ENCODE measurements around the gene WIPF1. TPM values are rescaled to one million over a fixed set of nuclear protein-coding genes. Genes with fewer than 3 reads are reported as not detected.

Gene WIPF1
- total RNA-seq, 1 experiment from 2014 or later = 6.4 TPM

GRCh38 chr2:174574657-174575056, 22.9 kb downstream of the WIPF1 start:
- ATAC-seq = no peak
- H3K27me3 Mint-ChIP-seq (ENCODE audit: low read depth) = no peaks in the 10 kb centered on the region
- peaks cover 4% of the 10 kb centered on the region; the same call in 1 of the 2 replicates for H3K36me3 Mint-ChIP-seq
- no peak overlapping the region for H3K27ac Mint-ChIP-seq
- no peak for DNase-seq (ENCODE audit: low spot score)
- POLR2A ChIA-PET = no interaction called here
- H3K4me3 Mint-ChIP-seq = no peak overlapping the region
- no peaks in the 10 kb centered on the region for H3K9me3 Mint-ChIP-seq
- TF ChIP-seq EMX1 (CRISPR knock-in tag; IDR thresholded peaks at IDR 0.05) = no peak
- no peak for TF ChIP-seq FOXK1 (CRISPR knock-in tag; IDR thresholded peaks at IDR 0.05)
- TF ChIP-seq ZNF512 (CRISPR knock-in tag; IDR thresholded peaks at IDR 0.05; ENCODE audit: borderline replicate concordance) = no peak
- TF ChIP-seq CTCF (IDR thresholded peaks at IDR 0.05) = no peak
- TF ChIP-seq KAT7 (CRISPR knock-in tag; IDR thresholded peaks at IDR 0.05; ENCODE audit: borderline replicate concordance) = no peak
- TF ChIP-seq USF1 (CRISPR knock-in tag; IDR thresholded peaks at IDR 0.05) = no peak
- no peak for TF ChIP-seq MAX (CRISPR knock-in tag; IDR thresholded peaks at IDR 0.05)
- no peak for TF ChIP-seq JUN (CRISPR knock-in tag; IDR thresholded peaks at IDR 0.05)
- TF ChIP-seq AFF4 (CRISPR knock-in tag; IDR thresholded peaks at IDR 0.05; ENCODE audit: borderline replicate concordance) = no peak
- H3K4me1 Mint-ChIP-seq = no peaks in the 10 kb centered on the region
- CTCF ChIA-PET = interaction anchor here (1.0 to 2.7 kb wide), 4 partner anchors 28 to 122 kb away, joined by 3 to 10 read pairs (median 6); no protein-coding TSS in a partner anchor

- ChIA-PET CTCF (interaction anchor here (1.2 to 2.7 kb wide), 2 partner anchors 27 to 123 kb away, joined by 4 to 10 read pairs; no protein-coding TSS in a partner anchor), POLR2A (no interaction called here)
- DNase-seq (ENCODE audit: low spot score) (no peak), ATAC-seq (no peak)
- Mint-ChIP-seq H3K27me3 (ENCODE audit: low read depth) (no peaks in the 10 kb centered on the region), H3K4me1 (no peaks in the 10 kb centered on the region), H3K9me3 (no peaks in the 10 kb centered on the region), H3K4me3 (no peak overlapping the region), H3K27ac (no peak overlapping the region), H3K36me3 (peaks cover 4% of the 10 kb centered on the region; the same call in 1 of the 2 replicates)
- TF ChIP-seq ZBTB21 (CRISPR knock-in tag; IDR thresholded peaks at IDR 0.05; ENCODE audit: borderline replicate concordance) = no peak
- TF ChIP-seq USF2 (CRISPR knock-in tag; IDR thresholded peaks at IDR 0.05) = no peak
- no peak for TF ChIP-seq AR (CRISPR knock-in tag; IDR thresholded peaks at IDR 0.05)
- TF ChIP-seq HMGA2 (CRISPR knock-in tag; IDR thresholded peaks at IDR 0.05) = no peak
- TF ChIP-seq SOX15 (CRISPR knock-in tag; IDR thresholded peaks at IDR 0.05) = no peak
- no peak for TF ChIP-seq AFF4 (CRISPR knock-in tag; IDR thresholded peaks at IDR 0.05; ENCODE audit: borderline replicate concordance)
- no peak for TF ChIP-seq TEAD1 (CRISPR knock-in tag; IDR thresholded peaks at IDR 0.05)
Measured at GRCh38 chr2:174573621-174574081, 24.0 kb downstream of the WIPF1 start.

Measured in WTC11 (cell line).